Right ventricle myocardium inferior (tissue), 1 donor: Measurements from ENCODE around the gene CANT1. TPM values are rescaled to one million over a fixed set of nuclear protein-coding genes. Genes with fewer than 3 reads are reported as not detected.
"Not testable (repeated sequence)": the region's sequence is repeated elsewhere in the genome, so short reads cannot be mapped to it uniquely, and the experiment has no call there.

Source experiments
- ATAC-seq: fragments of 200-7000 bp; cut with Tn5 transposase; one replicate; pipeline ENCODE4 v1.9.1; 2020; ENCODE audit warnings: mild to moderate bottlenecking, moderate library complexity
- DNase-seq: peaks from one replicate; pipeline ENCODE4 v3.0.0; 2021; ENCODE audit errors: missing footprints
- intact Hi-C: fragments of 100-400 bp; cut with DNase I; formaldehyde crosslinking; loops from one replicate; pipeline ENCODE4 v1.11.0; 2022
- total RNA-seq: library from RNA; stranded (reverse); fragmentation: NEBNext Ultra II Directional; extraction: Animal tissue kit (Norgen Biotek cat#: 25700); gene quantifications from one replicate; pipeline ENCODE4 v1.2.1, GENCODE V29; 2021
- donor health status: DM: no; HTN: yes; CAD: no; lungs with severe emphysema.

CANT1 gene
- total RNA-seq, 1 donor from 2014 or later: 31.1 TPM

DNA sequence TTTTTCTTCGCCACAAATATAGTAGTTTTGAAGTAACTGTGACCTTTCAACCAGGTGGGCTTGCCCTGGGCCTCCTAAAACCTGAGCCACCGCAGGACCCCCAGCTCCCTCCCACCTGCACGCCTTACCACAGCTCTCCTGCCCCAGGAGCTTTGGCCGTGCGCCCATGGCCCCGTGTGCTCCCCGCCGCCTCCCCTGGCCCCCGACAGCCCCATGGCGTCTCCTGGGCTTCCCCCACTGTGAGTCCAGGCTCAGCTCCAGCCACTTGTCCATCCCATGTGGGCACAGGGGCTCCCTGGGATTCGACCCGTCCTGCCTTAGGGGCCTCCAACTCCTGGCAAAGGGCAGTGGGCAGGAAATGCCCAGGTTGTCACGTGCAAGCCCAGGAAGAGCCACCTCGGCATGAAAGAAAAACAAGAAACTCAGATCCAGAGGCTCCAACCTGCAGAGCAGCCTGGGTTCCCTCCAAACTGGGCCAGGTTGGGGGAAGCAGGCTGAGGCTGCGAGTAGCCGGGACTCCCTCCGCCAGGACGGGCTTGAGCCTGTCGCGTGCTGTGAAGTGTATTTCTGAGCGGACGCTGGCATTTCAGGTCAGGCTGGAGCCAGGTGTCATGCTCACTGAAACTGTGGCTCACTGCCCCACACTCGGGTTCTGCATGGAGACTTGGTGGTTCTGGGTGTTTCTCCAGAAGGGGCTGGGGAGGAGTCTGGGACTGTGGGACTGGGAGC is 35.6 kb downstream of the CANT1 start:
- no peak for ATAC-seq
- intact Hi-C loops: loop anchor here (5.0 to 10.0 kb wide), 2 partner anchors 47 to 249 kb away; partner anchors contain the start of gene TIMP2
- peak; percentile 60 for DNase-seq

DNA sequence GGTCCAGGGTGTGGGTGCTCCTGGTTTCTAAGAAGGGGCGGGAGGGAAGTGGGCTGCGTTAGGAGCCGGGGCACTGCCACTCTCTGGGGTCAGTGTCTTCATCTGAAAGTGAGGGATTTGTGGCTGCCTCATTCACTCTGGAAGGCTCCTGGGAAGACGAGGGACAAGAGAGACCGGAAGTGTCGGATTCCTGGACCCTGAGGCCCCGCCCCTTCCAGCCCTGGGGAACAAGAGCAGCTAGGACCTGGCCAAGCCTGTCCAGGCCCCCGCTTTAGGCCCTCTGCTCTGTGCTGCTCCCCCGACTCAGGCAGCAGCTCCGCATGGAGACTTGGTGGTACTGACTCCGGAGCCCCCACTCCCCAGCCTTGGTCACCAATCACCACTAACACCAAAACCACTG is 36.4 kb downstream of the CANT1 start:
- peak; percentile 69 for DNase-seq
- no peak for ATAC-seq
- intact Hi-C loops: loop anchor here (5.0 to 10.0 kb wide), 2 partner anchors 46 to 248 kb away; partner anchors contain the start of gene TIMP2

DNA sequence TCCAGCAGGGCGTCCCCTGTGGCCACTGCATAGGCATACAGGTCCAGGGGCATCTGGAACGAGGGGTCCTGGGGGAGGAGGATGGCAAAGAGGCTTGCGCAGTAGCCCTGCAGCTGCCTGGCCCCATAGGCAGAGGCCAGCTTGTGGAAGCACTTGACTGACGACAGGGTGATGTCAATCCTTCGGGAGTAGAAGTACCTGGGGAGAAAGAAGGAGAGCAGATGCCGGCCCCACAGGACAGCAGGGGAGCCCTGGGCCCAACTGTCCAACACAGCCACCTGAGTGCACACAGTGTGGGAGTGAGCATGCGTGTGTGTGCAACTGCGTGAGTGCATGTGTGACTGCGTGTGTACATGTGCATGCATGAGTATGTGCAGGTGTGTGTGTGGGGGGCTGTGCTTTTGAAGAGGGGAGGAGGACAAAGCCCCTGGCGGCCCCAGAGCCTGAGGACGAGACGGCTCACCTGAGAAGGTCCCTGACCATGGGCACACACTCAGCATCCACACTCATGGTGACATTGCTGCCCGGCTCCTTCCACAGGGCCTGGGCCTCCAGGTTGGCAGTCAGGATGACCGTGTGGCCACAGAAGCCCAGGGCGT is 37.0 kb downstream of the CANT1 start:
- intact Hi-C loops: loop anchor here (5.0 to 10.0 kb wide), 2 partner anchors 45 to 248 kb away; partner anchors contain the start of gene TIMP2

DNA sequence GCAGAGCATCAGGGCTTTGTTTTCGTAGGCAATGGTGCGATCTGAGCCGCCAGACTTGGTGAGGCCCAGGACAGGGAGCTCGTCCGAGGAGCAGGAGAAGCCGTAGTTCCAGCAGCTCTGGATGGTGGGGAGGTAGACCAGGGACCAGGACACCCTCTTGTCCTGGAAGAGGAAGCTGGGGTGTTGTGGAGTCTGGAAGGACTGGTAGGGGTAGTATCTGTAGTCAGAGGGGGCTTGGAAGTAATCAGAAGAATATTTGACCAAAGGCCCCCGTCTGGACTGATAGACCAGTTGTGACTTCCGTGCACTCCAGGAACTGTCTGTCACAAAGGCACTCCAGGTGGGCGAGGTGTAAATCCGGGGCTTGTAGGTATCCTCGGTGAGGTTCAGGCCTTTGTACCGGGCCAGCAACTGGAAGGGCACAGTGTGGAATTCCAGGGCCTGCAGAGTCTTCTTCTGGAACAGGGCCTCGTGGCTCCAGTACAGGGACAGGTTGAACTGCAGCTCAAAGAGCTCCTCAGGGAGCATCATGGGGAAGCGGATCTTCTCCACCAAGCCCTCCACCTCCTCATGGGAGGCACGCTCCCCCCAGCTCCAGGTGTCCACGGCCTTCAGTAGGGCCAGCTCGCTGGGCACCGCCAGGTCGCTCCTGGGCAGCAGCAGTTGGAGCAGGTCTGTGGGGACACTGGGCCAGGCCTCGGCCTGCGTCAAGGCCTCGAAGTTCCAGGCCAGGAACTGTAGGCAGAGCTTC is 37.6 kb downstream of the CANT1 start:
- no peak for DNase-seq
- ATAC-seq: no peak
- intact Hi-C loops: loop anchor here (1.0 to 10.0 kb wide), 3 partner anchors 45 to 247 kb away; partner anchors contain the start of gene TIMP2

More for the DNA sequence above, 37.0 kb downstream of the CANT1 start:
- DNase-seq (no peak), ATAC-seq (no peak)

DNA sequence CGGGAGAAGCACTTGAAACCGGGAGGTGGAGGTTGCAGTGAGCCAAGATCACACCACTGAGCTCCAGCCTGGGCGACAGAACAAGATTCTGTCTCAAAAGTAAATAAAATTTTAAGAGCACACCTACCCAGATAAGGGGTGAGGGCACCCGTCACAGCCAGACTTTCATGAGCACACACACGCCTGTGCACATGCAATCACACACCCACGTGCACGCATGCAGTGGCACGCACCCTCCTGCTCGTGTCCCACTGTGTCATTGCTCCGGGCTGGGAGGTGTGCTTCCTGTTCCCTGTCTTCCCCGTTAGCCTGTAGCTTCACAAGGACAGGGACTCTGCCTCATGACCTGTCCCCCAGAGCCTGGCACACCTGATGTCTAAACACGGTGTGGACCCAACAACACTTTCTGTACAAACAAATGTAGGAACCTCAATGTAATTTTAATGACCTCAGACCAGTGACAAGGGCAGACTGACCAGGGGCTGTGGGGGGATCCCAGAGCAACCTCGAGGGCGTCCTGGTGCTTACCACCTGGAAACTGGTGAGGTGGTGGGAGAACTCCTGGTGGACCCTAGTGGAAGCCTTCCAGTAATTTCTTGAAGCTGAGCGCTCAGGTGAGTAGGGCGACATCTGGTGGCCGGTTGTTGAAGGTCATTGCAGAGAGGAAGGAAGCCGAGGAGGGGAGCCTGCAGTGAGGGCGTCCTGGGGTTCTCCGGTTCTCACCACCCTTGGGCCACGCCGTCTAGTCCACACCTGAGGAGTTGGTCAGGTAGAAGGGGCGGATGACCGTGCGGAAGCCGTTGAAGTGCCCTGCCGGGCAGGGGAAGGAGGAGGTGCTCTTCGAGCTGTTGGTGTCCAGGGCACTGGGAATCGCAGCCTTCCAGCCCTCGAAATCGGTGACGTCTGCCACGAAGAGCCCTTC is 38.5 kb downstream of the CANT1 start:
- DNase-seq: peak; percentile 88
- intact Hi-C loops: loop anchor here (1.0 to 10.0 kb wide), 3 partner anchors 44 to 246 kb away; partner anchors contain the start of gene TIMP2
- peak; percentile 45 for ATAC-seq

DNA sequence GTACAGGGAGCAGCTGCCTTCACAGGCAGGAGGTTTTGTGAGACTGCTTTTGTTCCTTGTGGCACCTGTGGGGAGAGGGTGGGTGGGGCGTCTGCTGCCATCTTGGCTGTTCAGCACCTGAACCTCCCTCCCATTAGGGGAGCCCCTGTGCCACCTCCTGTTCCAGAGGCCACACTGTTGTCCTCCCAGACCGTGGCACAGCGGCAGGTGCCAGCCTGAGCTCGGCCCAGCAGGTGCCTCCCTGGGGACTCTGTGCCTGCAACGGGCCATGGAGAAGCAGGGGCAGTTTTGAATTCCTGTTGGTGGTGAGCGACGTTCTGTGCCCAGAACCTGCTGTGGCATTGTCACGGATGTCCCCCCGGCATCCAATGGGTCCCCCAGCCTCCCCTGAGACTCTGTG is 39.7 kb downstream of the CANT1 start:
- intact Hi-C loops: loop anchor here (5.0 to 10.0 kb wide), 2 partner anchors 43 to 245 kb away; partner anchors contain the start of gene TIMP2
- ATAC-seq: no peak

DNA sequence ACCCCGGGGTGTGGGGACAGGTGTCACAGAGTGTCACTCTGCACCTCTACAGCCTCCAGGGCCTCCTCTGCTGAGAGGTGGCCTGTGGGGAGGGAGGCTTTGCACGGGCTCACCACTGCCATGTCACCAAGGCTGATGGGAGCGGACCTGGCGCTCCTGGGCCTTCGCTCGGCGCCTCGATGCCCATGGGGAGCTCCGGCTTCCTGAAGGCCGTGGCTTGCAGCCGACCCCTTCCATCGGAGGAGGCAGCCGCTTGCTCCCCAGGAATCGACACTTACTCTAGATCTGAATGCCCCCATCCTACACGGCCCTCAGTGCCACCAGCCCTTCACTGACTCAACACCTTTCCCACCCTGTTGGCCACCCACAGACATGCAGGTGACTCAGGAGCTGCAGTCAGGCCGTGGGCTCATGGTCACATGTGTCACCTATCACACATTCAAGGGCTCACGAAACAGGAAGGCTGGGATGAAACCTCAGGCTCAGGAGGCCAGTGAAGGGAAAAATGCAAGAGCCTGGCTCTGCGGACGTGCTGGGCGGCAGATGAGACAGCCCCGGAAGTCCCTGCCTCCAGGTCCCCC is 41.7 kb downstream of the CANT1 start:
- intact Hi-C loops: no loop called here

More for the DNA sequence above, 39.7 kb downstream of the CANT1 start:
- no peak for DNase-seq

DNA sequence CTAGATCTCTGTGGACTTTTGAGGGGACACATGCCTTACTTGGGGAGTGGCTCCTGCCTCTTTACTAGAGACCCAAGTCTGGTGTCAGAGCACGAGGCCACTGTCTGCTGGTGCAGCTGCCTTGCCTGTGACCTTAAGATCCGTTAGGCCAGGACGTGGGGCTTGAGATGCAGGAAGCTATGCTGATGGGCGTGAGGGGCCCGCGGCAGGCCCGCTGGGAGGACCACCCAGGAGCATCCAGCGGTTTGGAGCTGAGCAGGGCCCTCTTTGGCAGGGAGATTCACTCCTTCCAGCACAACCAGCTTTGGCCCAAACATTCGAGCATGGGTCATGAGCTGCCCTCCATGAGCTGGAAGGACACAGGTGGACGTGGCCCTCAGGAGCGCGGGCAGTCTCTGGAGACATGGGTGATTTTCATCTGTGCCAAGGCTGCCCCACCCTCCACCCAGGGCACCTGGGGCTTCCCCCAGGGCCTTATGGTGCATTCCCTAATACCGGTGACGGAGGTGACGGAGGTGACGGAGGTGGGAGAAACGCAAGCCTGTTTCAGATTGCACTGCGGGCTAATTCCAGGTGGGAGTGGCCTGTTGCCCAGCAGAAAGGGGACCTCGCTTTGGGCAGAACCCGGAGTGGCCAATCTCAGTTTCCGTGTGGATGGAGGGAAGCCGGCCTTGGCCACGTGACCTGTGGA is 42.5 kb downstream of the CANT1 start:
- ATAC-seq: no peak
- DNase-seq: peak; percentile 68
- intact Hi-C loops: no loop called here

More for the DNA sequence above, 41.7 kb downstream of the CANT1 start:
- ATAC-seq (no peak), DNase-seq (no peak)

DNA sequence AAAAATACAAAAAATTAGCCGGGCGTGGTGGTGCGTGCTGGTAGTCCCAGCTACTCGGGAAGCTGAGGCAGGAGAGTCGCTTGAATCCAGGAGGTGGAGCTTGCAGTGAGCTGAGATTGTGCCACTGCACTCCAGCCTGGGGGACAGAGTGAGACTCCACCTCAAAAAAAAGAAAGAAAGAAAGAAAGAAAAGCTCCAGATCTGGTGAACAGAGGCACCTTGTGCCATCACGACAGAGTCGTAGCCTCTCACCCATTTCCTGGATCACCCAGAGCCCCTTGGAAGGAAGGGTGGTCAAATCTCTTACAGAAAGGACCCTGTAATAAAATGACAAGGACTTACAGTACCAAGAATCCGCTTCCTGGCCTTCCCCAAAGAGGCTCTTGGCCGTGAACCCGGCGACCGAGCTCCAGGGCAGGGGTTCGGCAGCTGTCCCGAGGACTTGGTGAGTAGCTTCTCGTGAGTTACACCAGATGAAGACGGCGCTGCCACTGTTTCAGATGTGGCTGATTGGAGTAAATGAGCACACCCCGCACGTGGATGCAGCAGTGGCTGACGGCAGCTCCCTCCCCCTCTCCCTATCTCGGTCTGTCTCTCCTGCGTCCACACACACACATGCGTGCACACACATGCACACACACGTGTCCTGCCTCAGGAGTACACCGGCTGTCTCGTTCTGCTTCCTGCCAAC is 43.3 kb downstream of the CANT1 start:
- no peak for ATAC-seq
- DNase-seq: peak; percentile 70
- intact Hi-C loops: no loop called here

DNA sequence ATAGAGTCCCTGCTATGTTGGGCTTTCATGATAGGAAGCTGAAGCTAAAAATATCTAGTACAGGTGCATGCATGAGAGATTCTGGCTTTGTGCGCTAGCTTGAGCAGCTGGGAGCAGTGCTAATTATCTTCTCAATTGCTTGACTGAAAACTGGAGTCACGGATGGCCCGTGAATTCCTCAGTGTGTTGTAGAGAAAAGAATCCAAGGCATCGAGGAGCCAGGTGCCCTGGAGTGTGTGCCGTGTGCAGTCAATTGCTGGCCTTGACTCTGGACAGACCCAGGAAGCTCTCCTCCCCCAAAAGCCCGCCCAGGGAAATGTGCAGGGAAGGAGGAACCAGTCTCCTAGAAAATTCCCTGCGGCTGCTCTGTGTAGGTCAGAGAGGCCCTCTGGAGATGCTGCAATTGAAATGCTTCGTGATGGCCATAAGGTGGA is 44.1 kb downstream of the CANT1 start:
- intact Hi-C loops: no loop called here
- no peak for ATAC-seq
- no peak for DNase-seq

DNA sequence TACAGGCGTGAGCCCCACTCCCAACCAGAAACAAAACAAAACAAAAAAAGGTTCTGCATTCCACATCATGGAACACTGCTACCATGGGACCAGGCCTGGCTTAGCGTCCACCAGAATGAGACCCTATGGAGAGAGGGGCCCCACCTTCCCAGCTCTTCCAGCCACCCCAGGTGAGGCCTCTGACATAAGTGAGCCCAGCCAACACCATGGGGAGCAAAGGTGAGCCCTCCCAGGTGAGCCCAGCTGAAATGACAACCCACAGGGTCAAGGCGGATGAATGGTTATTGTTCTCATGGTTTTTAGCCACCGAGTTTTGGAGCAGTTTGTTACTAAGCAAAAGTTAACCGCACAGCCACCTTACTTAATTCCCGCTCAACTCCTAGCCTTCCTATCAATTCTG is 46.2 kb downstream of the CANT1 start:
- intact Hi-C loops: no loop called here
- ATAC-seq (no peak), DNase-seq (no peak)

DNA sequence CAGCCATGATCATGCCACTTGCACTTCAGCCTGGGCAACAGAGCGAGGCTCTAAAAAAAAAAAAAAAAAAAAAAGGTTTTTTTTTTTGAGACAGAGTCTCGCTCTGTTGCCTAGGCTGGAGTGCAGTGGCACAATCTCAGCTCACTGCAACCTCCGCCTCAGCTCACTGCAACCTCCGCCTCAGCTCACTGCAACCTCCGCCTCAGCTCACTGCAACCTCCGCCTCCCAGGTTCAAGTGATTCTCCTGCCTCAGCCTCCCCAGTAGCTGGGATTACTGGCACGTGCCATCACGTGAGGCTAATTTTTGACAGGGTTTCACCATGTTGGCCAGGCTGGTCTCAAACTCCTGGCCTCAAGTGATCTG is 46.6 kb downstream of the CANT1 start:
- ATAC-seq, DNase-seq, intact Hi-C loops: not testable (repeated sequence)

DNA sequence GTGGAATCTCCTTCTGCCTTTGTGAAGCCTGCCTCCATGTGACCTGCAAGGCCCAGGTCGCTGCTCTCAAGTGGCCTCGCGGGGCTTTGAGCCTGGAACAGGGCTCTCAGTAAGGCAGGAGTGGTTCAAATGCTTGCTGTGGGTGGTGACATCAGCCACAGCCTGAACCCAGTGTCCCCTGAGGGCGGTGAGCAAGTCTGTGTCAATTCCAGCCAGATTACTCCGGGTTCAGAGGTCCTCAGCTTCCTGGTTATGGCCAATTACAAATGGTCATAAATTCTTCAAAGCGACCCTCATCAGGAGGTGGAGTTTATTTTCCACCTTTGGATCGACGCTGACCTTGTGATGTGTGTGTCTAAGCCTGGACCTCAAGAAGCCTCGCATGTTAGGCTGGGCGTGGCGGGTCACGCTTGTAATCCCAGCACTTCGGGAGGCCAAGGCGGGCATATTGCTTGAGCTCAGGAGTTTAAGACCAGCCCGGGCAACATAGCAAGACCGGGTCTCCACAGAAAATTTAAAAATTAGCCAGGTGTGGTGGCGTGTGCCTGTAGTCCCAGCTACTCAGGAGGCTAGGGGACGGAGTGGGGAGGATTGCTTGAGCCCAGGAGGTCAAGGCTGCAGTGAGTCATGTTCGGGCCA is 47.1 kb downstream of the CANT1 start:
- intact Hi-C loops: no loop called here
- no peak for ATAC-seq
- no peak for DNase-seq

DNA sequence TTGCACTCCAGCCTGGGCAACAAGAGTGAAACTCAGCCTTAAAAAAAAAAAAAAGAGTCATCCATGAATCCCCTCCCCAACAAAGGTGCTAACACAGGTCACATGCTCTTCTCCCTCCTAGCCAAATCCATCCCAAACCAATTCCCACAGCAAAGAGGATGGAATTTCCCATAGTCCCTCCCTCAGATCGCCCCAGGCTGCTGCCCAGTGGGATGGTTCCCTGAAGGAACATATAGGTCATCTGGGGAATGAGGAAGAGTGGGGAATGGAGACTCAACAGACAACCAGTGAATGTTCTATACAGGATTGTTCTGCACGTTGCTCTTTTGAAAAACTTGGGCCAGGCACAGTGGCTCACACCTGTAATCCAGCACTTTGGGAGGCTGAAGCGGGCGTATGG is 48.0 kb downstream of the CANT1 start:
- intact Hi-C loops: no loop called here
- ATAC-seq: no peak

DNA sequence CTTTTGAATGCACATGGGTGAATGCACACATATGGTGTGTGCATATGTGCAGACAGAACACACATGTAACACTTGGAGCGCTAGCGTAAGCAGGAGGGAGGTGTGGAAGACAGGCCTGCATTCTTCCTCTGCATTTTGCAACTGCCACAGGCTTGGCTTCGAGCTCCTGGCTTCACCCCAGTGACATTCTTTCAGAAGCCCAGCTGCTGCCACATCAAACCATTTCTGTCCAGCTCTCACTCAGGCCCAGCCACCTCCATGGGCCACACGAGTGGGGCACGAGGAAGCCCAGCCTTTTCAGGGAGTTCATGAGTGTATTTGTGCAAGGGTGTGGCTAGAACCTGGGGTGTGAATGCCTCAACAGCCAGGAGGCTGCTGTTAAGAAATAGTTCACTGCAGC is 48.6 kb downstream of the CANT1 start:
- no peak for DNase-seq
- intact Hi-C loops: no loop called here
- peak; percentile 89 for ATAC-seq

More for the DNA sequence above, 48.0 kb downstream of the CANT1 start:
- DNase-seq: no peak

DNA sequence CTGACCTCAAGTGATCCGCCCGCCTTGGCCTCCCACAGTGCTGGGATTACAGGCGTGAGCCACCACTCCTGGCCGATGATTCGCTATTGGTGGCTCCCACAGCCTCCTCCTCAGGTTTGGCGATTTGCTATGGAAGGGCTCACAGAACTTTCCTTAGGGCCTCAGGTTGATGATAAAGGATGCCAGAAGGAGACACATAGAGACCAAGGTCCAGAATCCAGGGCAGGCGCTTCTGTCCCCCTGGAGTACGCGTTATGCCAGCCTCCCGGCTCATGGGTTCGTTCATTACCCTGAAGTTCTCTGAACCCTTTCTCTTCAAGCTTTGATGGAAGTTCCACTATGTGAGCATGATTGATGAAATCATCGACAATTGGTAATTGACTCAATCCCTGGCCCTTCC is 49.8 kb downstream of the CANT1 start:
- DNase-seq: no peak
- intact Hi-C loops: no loop called here
- no peak for ATAC-seq
